AG08396 (cell line): ENCODE data around the gene NIP7.
"Not testable (repeated sequence)": the region's sequence is repeated elsewhere in the genome, so short reads cannot be mapped to it uniquely, and the experiment has no call there.

ENCODE experiments used
- DNase-seq: peaks from one replicate; pipeline ENCODE4 v3.0.0; 2012; ENCODE audit warnings: low spot score, mixed read lengths

Gene NIP7

DNA sequence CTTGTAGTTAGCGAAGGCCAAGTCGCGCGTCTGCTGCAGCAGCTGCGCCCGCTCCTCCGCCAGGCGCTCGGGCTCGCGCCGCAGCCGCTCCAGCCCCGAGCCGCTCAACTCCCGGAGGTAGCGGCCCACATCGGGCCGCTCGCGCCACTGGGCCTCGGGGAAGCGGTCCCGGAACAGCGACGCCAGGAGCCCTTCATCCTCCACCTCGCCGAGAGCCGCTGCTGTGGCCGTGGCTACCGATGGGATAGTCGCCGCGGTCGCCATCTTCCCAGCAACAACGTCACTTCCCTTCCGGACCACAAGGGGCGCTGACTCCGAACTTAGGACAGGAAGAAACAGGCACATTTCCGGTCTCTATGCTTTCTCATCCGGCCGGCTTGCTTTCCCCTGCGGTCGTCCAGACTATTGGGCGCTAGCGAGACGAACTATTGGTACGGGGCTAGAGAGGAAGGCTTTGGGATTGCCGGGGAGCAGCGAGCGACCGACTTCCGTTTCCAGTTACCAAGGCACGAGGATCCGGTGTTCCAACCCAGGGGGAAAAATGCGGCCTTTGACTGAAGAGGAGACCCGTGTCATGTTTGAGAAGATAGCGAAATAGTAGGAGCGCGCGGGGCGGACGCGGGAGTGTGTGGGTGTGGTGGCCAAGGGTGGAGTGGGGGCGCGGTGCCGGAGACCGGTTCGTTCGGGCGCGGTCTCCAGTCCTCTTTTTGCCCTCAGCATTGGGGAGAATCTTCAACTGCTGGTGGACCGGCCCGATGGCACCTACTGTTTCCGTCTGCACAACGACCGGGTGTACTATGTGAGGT, at the start of gene NIP7, which contains the start of gene COG8:
NIP7 (plus strand) TSS at position 484 of the 806 bp plus-strand sequence; CDS start at position 542, 58 bp downstream.
COG8 (minus strand) TSS at position 276 of the 806 bp plus-strand sequence; CDS start at position 264, 12 bp downstream.
- peak; percentile 96 for DNase-seq

- not testable (repeated sequence) for DNase-seq
Observed at GRCh38 chr16:69291657-69292056, 47.9 kb upstream of the NIP7 start.

DNA sequence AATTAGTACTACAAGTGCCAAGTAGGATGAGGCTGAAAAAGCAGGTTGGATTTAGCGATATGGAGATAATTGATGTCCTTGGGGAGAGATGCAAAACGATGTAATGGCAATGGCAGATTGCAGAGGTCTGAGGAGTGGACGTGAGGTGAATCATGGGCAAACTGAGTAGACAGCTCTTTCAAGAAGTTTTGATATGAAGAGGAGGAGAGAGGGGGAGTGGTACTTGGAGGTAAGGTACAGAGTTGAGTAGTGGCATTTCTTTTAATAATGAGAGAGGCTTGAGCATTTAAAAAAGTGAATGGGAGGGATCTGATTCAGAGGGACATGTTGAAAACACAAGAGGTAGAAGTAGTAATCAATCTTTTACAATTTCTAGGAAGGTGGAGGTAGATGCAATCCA, 46.2 kb upstream of the NIP7 start:
- DNase-seq = no peak

DNA sequence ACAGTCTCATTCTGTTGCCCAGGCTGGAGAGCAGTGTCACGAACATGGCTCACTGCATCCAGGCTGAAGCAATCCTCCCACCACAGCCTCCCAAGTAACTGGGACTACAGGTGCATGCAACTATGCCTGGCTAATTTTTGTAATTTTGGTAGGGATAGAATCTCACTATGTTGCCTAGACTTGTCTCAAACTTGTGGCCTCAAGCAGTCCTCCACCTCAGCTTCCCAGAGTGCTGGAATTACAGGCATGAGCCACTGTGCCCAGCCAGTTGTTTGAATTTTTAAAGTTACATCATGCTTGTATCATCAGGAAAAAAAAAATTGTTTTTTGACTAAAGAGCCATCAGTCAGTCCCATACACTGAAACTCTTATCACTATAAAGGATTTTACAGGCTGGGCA, 45.5 kb upstream of the NIP7 start:
- no peak for DNase-seq

GRCh38 chr16:69296771-69297170, 42.8 kb upstream of the NIP7 start:
- DNase-seq = not testable (repeated sequence)

GRCh38 chr16:69298261-69298660, 41.3 kb upstream of the NIP7 start:
- DNase-seq = no peak

DNA sequence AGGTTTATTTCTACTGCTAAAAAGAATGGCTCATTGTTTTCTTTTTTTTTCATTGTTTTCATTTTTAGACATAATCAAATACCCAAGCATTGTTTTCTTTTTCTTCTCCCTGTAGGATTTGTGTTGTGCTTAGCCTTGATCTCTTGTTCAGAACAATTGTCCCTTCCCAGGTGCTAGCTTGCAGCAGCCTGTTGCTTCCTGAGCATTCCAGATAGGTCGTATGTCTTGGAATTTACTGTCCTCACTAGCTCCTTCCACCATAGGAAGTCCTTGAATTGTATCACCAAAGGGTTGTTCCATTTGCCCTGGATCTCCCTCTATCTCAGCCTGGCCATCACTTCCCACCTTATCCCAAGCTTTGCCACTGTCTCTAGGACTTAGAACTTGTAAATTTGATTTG, 38.4 kb upstream of the NIP7 start:
- DNase-seq = no peak

GRCh38 chr16:69301861-69302260, 37.7 kb upstream of the NIP7 start:
- DNase-seq = no peak

GRCh38 chr16:69302301-69302700, 37.3 kb upstream of the NIP7 start:
- no peak for DNase-seq

DNA sequence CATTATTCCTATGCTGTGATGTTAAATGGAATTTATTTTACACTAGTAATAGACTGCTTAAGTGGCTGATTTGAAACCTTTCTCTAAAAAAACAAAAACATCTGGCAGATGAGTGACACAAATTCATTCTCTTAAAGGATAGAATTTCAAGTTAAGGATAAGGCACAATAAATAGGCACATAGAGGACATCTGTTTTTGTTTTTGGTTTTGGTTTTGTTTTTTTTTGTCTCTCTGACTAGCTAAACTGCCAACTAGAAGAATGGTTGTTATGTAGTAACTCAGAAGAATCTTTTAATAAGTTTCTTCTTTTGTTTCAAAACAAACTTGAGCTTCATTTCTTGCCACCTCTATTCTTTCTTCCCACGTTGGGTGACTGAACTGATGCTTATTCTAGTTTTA, 33.5 kb upstream of the NIP7 start:
- no peak for DNase-seq

GRCh38 chr16:69307091-69307490, 32.5 kb upstream of the NIP7 start:
- no peak for DNase-seq

GRCh38 chr16:69307856-69308255, 31.7 kb upstream of the NIP7 start:
- no peak for DNase-seq

DNA sequence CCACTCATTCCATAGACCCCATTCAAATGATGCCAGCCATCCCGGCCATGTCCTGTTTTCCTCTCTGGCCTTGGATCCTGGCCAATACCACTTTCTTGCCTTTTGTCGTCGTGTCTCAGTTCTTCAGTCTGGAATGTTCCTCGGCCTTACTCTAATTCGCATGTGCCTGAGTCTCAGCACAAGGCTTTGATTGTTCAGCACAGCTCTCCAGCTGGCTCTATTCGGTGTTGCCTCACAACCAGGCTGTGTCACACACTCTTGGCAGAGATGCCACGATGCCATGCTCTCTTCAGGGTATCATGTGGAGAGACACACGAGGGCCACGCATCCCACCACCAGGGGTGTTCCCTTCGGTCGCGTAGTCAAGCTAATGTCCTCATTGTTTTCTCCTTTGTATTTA, 30.3 kb upstream of the NIP7 start:
- no peak for DNase-seq

DNA sequence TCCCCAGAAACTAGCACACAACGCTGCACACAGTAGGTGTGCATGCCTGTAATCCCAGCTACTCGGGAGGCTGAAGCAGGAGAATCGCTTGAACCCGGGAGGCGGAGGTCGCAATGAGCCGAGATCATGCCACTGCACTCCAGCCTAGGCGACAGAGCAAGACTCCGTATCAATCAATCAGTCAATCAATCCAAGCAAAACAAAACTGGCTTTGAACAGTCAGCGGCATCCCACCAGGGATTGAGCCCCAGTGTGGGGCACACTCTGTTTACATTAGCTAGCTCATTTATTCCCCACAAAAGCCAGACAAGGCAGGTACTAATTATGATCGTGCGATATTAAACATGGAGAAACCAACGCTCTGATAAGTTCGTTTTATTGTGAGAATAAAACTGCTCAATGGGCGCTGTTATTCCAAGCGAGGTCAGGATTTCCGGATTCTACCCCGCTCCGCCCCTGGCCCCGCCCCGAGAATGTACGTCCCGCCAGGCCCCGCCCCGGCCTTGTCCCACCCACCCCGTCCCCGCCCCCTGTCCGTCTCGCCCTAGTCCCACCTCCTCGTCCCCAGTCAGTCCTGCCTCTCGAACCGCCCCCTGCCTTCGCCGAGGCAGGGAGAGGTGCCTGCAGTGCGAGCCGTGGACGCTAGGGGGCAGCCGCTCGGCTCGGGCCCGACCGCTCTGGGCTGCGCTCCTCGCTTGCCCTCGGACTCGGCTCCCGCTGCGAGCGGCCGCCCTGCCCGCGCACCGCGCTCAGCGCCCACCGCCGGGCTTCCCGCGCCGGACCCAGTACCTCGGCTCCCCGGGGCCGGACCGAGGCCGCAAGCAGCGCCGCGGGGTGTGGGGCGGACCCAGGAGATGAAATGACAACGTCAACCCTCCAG, 28.7 kb upstream of the NIP7 start, which contains the start of gene VPS4A:
VPS4A (plus strand) TSS at position 698 of the 880 bp plus-strand sequence; CDS start at position 860, 162 bp downstream.
- peak; percentile 99 for DNase-seq

DNA sequence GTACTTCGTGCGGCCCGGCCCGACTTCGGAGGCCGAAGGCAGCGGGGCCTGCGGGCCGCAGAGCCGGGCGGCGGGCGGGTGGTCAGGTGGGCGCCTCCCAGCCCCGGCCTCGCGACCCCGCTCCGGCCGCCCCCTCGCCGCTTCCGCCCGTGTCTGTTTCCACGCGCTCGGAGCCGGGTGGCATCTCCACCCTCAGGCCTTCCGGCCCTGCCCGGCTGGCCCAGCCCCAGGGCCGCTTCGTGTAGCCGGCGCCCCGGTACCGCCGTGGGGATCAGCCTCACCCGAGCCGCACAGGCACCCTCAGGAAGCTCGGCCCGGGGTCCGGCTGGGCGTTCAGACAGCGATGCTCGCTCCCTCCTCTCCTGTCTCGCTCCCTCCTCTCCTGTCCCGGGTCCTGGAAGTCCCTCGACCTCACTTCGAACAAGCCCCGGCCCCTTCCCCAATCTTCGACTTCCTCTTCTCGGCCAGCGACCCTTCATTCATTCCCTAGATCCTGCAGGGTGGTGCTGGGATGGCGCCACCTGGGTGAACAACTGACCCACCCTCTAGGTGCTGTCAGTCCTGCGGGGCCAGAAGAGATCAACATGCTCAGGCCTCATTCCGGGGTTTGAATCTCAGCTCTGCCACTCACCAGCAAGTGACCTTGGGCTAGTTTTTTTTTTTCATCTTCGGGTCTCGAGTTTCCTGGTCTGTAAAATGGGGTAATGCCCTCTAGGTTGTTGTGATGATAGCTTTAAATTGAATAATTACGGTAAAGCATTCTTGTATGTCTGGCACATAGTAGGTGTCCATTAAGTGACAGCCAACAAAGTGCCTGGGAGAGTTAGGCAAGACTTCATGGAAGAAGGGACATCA, 27.8 kb upstream of the NIP7 start:
- peak; percentile 57 for DNase-seq

DNA sequence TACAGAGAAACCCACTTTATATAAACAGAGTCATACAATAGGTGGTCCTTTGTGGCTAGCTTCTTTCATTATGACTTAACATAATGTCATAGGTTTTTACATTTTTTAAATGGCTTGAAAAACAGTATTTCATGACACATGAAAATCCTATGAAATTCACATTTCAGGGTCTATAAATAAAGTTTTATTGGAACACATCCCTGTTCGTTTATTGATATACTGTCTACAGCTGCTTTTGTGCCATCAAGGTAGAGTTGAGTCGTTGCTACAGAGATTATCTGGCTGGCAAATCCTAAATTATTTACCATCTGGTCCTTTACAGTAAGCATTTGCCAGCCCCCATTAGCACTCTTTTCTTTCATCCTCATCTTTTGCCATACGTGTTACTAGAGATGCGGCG, 26.1 kb upstream of the NIP7 start:
- DNase-seq = no peak

- DNase-seq = no peak
Observed at GRCh38 chr16:69314534-69314933, 25.0 kb upstream of the NIP7 start.

DNA sequence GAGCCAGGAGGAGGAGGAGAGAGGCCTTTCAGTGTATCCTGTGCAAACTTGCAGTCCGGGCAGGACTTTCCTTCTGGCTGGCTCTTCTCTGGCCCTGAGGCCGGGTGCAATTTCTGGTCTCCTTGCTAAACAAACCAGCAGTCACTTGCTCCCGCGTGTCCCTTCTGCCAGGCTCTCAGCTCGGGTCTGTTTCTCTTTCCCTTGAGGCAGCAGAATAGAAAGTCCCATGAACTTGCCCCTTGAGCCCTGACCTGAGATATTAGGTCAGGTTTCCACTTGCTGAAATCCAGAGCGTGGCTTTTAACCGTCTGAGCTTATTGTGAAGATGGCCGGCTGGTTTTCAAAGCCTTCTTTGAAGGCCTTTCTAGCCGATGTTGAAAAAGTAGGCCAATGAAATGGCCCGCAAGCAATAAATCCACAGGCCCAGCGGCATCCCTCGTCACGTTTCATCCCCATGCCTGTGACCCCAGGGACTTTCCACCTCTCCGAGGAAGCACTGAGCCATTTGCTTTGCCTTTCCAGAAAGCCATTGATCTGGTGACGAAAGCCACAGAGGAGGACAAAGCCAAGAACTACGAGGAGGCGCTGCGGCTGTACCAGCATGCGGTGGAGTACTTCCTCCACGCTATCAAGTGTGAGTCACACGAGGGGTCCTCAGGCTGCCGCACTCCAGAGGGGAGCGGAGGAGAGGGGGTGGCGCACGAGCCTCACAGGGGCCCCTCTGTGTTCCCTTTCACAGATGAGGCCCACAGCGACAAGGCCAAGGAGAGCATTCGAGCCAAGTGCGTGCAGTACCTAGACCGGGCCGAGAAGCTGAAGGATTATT, 23.9 kb upstream of the NIP7 start:
- DNase-seq = no peak

- DNase-seq = no peak
Observed at GRCh38 chr16:69316595-69317034, 23.0 kb upstream of the NIP7 start.

- no peak for DNase-seq
Observed at GRCh38 chr16:69318177-69318910, 21.2 kb upstream of the NIP7 start.
